HG03439 (cell line): ENCODE data around the gene SH3GL2.

Experiments
- ATAC-seq: cut with Tn5 transposase; IDR thresholded peaks from one replicate; pipeline ENCODE4 v1.9.1; 2021; ENCODE audit warnings: mild to moderate bottlenecking, moderate library complexity; ENCODE audit not compliant: unreplicated experiment

The SH3GL2 gene

DNA sequence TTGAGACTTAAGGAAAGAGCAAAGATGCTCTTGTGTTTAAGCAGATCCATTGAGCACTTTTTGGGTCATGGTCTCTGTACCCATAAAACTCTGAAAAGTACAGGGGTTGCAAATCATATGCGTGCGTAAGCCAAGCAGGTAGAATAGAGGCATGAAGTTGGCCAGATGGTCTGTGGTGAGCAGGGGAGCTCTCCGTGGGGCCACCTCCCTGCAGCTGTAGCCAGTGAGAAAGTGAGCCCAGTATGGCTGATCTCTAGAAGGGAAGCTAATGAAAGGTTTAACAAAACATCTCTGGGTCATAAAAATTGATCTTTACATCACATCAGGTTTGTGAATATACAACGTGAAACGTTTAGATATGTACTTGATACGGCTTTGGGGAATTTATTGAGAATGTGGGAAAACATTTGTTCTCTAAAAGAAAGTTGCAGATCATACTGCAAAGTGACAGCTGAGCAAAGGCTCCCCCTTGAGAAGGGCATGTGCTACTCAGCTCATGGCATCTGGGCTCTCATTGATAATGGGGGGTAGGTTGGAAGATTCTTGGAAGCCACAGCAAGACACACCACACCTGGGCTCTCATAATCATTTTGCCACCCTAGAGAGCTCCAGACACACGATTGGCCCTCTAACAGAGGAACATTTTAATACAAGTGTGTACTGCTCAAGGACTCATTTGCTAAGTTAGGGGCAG lies 30.6 kb downstream of the SH3GL2 start:
- ATAC-seq, result no peak

DNA sequence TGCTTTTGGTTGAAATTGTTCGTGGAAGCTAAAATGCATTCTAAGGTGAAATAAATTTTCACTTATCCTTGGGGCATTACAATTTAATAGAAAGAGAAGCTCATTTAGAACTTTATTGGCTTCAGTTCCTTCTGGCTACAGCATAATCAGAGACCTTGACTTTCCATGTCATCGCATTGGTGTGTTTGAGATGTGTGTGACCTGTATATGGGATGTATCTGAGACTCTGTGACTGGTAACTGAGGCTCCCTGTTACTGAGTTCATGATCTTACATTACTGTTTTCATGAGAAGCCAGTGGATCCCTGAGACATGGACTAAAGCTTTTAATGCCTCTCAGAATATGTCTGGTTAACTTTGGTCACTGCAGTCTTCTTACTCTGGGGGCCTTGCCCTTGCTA lies 32.5 kb downstream of the SH3GL2 start:
- no peak for ATAC-seq

DNA sequence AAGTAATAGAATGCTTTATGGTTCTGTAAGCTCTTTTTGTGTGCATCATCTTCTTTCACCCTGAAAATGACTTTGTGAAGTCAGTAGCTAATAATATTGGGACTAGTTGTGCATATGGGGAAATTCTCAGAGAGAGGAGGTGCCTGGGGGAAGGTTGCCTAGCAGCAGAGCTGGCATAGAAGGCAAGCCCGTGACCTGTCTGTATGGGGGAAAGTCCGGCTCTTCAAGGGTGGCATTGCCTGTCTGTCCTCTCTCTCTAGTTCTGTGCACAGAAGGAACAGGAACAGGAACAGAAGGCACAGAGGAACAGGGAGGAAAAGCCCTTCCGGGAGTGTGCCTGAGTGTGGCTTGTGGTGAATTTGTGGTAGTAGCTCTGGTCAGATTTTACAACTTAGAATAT lies 33.1 kb downstream of the SH3GL2 start:
- ATAC-seq, result no peak

DNA sequence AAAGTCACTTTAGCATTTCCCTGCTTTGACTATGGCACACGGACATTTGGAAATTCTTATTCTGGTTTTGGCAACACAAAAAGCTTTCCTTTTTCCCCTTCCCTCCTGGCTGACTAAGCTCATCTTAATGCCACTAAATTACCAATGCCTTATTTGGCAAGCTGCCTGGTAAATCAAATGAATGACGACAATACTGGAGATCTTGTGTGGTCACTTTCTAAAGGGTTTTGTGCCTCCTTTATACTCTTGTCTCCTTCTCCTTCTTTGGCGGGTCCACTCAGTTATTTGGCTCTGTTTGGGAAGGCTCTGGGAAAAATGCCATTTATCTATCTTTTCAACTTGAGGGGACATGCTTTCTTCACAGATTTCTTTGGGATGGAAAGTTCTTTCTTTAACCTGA lies 34.9 kb downstream of the SH3GL2 start:
- ATAC-seq, result no peak

DNA sequence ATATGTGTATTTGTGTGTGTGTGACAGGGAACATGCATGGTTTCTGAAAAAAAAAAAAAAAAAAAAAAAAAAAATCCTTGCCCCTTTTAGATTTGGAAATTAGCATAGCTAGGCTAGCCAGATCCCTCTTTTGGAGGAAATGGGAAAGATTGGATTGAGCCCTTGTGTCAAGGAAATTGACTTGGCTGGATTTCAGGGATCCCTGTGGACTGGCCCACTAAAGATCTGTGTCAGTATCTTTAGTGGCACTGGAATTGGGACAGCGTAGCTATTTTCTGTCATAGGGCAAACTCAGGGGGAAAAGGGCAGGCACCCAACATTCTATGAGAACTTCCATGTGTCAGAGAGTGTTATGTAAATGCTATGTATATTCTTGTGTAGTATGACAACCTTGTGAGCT lies 35.4 kb downstream of the SH3GL2 start:
- no peak for ATAC-seq

DNA sequence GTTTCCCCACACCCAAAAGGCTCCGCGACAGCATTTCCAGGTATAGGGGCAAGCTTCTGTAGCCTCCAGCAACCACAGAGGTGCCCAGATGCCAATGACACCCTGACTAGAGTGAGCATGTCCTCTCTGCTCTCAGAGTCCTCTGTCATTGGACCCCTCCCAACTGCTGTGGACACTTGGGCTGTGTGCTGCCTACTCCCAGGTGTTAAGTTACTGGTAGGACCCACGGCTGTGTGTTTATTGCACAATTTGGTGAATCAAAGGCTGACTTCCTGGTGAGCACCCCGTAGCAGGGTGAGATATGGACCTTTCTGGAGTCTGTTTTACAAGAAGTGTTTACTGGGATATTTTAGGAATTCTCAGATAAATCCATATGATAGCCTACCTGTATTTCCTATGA lies 36.0 kb downstream of the SH3GL2 start:
- ATAC-seq, result no peak

DNA sequence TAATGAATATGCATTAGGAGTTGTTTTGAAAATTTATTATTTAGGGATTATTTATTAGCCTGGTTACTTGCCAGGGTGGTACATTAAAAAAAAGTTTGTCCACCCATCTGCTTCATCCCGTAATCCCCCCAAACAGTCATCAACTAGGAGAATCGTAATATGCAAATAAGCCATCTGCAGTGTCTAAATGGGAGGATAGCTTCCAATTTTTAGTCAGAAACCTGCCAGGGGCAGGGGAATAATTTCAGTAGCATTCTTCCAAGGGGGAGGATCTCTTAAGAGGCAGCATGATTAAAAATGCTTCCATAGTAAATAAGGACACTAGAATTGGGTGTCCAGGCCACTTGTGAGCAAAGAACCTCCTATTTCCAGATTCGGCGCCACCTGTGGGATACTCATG lies 43.3 kb downstream of the SH3GL2 start:
- no peak for ATAC-seq

DNA sequence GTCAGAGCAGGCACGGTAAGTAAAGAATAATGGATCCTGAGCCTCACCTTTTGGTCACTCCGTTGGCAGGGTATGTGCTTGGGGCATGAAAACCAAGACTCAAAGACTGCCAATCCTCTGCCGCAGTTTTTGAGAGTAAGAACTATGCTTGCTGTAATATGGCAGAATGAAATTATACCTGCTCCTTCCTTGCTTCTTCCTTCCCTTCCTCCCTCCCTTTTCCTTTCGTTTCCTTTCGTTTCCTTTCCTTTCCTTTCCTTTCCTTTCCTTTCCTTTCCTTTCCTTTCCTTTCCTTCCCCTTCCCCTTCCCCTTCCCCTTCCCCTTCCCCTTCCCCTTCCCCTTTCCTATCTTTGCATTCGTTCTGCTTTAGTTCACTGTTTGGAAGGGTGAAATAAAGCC lies 43.9 kb downstream of the SH3GL2 start:
- ATAC-seq, result no peak

DNA sequence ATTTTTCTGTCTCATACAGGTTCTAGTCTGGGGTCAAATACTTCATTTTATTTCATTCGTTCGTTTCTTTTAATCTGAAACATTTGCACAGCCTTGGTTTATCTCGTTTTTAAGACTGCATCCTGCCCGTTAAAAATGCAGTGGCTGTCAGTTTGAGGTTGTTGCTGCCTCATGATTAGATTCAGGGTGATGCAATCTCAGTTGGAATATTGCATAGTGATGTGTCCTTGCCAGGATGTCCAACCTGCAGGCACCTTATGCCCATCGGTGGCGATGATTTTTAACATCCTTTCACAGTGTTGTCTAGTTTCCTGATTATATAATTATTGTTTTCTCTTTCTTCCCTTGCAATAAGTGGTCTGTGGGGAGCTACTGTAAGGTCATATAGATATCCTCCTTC lies 45.1 kb downstream of the SH3GL2 start:
- no peak for ATAC-seq

DNA sequence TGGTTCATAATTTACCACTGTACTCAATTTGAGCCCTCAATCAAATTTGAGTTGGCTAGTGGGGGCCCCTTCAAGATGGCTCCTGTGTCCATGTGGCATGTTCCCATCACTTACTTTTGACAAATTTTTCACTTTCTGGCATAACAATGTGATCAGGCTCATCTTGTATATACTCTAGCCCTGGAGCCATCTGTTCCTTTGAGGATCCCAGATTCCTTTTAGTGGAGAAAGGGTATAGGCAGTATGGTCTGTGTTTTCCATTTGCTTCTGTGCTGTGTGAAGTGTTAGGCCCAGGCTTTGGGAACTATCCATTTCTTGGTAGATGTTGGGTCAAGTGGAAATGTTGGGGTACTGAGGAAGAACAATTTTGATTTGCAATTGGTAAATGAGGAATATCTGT lies 45.7 kb downstream of the SH3GL2 start:
- ATAC-seq, result no peak

DNA sequence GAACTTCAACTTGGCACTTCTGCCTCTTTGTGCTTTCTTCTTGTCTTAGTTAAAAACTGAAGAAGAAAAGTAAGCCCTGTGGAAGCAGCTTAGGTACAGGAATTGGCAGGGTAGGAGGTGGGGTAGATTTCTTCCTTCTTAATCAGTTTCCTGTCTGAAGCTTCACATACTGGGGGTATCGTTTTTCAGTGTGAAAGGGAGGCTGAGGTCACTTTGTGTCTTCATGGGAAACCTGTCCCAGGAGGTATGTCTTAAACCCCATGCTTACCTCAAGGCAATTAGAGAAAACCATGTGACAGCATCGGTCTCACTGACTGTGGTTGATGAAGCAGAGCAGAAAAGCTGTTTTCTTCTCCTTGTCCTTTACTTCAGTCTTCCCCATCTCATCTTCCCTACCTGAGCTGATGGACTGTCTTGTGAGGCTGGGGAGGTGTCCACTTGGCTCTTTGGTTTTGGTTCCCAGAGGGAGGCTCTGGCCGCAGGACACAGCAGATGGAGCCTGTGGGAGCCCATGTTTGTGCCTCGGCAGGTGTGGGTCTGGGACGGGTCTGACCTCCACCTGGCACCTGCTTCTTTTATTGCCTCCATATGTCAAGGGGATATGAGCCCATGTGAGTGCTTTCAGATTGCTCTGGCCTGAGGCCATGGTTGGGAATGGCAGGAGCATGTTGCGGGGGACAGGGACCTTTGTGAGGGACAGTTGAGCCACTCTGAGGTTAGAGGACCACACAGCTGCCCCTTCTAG lies 47.0 kb downstream of the SH3GL2 start:
- no peak for ATAC-seq

DNA sequence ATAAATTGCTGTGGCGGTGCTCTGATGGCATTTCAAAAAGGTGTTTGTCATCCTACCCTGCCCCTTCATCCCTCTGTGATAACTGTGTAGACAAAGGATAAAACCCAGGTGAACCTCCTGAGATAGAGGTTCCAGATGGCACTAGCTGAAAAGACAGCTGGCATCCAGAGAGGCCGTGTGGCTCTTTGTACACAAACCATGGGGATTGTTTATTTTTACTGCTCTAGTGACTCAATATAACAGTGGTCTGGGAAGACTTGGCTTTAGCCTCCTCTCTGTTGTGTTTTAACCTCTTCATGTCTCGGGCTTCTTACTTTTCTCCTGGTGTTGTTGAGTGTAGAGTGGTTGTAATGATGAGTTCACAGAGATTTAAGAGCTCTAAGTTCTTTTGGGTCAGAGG lies 48.8 kb downstream of the SH3GL2 start:
- no peak for ATAC-seq

DNA sequence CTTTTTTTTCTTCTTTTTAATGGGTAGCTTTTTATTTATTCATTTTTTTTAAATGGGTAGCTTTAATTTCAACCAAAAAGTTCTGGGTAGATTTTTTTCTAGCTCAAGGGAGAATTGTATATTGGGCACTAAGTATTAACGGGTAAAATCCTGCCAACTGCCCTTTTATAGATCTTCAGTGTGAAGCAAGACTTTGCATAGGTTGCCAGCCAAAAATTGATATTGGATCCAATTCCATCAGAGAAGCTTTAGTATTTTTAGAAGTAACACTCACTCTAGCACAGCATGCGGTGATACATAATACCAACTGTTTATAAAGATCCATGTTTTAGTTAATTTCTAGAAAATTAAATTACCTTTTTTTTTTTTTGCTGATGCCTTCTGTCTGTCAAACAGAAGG lies 49.8 kb downstream of the SH3GL2 start:
- no peak for ATAC-seq

DNA sequence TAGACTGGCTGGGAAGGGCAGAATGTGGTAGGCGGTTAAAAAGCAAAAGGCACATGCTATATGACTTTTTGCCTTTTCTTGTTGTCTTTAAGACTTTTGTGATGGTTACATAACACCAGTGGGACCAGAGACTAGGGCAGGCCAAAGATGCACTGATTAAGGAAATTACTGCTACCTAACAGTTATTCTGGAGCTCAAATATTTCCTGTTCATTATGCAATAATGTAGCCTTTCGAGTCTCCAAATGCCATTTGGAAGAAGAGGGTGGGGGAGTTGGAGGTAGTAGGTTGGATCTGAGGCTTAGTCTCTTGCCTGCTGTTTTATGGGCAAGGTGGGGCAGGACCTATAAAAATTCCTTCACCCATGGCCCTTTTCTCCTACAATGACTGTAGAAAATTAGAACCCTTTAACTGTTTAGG lies 51.7 kb downstream of the SH3GL2 start:
- no peak for ATAC-seq

DNA sequence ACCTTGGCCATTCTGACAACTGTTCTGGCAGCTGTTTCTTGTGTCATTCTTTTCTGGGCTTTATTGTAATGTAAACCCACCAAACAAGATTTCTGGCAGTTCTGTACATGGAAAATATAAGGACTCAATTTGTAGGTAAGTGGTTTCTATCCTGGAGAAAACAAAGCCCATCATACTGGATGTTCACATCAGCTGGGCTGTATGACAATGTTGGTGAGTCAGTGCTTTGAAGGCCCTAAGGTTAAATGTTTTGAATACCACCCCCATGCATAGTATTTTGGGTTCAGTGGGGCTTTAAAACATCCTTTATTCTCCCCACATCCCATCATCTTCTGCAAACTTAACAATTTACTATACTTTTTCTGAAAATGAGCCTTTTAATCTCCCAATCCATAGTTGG lies 52.5 kb downstream of the SH3GL2 start:
- ATAC-seq, result no peak

DNA sequence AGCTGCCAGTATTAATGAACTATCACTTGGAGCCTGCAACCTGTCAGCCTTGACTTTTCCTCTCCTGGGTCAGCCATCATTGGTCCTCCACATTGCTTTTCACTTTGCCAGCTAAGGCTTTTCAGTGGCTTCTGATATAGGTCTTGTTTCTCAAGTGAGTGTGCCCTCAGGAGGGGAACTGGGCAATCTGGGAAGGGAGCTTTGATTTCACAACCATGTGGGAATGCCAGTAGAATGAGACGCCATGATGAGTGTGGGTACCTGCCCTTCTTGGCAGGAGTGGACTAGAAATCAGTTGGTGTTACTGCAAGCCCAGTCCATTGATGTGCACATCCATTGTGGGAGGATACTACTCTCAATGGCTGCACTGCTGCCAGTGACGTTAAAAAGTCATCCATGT lies 54.1 kb downstream of the SH3GL2 start:
- ATAC-seq, result no peak

DNA sequence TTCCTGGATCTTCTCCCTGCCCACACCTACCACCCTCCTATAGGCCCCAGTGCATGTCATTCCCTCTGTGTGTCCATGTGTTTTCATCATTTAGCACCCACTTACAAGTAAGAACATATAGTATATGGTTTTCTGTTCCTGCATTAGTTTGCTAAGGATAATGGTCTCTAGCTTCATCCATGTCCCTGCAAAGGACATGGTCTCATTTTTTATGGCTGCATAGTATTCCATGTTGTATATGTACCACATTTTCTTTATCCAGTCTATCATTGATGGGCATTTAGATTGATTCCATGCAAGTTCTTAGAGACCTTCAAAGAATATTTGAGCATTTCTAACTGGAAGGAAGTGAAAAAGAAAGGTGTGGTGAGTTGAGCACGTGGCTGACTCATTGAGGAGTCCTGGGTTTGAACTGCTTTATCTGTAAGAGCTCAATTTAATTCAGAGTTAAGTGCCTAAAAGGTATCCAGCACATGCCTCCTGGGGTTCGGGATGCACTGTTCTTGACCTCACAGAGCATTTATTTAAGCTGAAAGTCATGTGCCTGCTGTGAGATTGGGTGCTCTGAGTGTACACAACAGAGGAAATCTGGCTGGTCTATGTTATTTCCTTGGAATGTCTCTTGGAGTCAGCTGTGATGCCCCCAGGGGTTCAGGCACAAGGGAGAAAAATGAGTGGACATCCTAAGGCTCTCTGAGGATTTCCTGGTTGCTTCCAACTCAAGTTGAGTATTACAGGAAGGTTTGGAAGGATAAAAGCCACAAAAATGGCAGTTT lies 56.4 kb downstream of the SH3GL2 start:
- ATAC-seq, result no peak

DNA sequence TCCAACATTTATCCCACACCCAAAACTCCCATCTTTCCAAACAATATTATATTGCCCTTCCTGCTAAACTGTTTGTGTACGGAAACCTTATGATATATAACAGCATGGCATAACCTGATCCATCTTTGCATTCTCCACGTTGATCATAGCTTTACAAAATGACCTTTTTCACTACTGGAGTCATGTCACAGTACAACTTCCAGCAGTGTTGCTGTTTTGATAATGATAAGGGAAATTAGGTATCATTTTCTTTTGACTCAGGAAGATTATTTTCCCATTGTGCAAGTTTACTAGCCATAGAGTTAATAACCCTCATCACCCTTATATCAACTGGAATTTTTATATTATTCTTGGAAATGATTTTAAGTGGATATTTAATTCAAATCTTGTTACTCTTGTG lies 57.5 kb downstream of the SH3GL2 start:
- ATAC-seq, result no peak

DNA sequence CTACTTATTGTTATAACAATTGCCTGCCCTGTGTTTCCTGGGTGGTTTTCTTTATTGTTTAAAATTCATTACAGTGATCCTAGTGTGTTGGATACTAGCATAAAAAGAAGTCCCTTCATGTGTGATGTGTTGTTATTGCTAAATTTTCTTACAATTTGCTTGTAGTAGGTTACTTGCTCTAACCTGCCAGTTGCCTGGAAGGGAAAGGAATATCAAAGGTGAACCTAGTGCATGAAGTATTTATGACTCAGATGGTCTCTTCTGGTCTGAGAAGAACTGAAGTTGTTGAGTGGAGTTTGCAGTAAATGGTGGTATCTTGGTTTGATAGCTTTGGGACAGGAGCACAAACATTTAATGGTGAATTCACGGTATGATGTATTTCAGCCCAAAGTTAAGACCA lies 58.0 kb downstream of the SH3GL2 start:
- no peak for ATAC-seq

DNA sequence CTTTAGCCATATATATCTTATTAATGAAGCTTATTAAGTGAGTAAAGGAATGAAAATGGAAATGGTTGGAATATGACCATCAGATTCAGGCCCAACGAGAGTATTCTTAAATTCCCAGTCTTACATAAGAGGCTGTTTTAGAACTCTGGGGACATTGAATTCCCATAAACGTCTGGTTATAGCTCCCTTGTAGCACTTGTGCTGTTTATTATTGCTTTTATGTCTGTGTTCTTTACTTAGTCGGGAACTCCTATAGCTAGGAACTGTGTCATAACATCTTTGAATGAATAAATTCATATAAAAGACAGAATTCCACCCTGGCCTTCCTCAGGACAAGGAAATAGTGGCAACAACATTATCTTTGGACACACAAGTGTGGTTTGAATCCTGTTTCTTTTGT lies 58.4 kb downstream of the SH3GL2 start:
- ATAC-seq, result no peak

DNA sequence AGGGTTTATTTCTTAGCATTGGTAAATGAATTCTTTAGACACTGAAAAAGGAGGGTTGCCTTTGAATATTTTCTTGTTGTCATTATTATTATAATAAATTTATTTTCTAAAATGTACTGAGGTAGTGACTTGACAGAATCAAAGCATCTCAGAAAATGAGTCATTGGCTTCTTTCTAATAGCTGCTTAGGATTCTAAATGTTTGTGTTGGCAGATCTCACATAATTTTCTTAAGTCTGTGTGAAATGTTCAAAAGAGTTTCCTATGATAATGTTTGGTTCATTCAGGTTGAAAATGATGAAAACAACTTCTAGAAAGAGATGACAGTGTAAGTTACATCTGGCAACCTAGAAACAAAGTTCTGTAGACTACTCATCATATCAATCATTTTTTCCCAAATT lies 69.7 kb downstream of the SH3GL2 start:
- ATAC-seq, result no peak

DNA sequence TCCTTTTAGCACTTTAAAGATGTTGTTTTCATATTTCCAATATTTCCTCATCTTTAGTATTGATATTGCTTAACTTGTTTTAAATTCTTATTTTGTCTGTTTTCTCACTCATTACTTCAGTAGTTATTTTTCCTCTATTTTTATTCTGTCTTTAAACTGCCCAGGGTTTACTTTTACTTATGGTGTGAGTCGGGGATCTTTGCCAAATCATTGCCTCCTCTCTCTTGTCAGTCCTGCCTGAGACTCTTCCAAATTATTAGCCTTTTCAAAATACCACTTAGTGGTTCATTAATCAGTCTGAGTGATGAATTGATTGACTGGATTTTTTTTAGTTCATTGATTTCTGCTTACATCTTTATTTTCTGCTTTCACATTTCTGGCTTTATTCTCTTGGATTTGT lies 72.9 kb downstream of the SH3GL2 start:
- ATAC-seq, result no peak
